Fibroblast of pulmonary artery (primary cell): ENCODE results near the gene CPNE9.

ENCODE experiments used
- DNase-seq: peaks from one replicate; pipeline ENCODE4 v3.0.0-alpha.2; 2010; ENCODE audit warnings: low read depth
- H3K4me3 ChIP-seq: replicated peaks from 2 replicates; pipeline ENCODE4 v1.5.1; 2011; ENCODE audit warnings: low read depth, mild to moderate bottlenecking, control low read depth, low read length, moderate library complexity
- TF ChIP-seq, protein P1 (sequence below): IDR thresholded peaks from 2 replicates; pipeline ENCODE4 v1.5.1; 2011; ENCODE audit warnings: mild to moderate bottlenecking, control low read depth, low read length, inconsistent platforms; ENCODE audit errors: missing control alignments

Gene CPNE9

DNA sequence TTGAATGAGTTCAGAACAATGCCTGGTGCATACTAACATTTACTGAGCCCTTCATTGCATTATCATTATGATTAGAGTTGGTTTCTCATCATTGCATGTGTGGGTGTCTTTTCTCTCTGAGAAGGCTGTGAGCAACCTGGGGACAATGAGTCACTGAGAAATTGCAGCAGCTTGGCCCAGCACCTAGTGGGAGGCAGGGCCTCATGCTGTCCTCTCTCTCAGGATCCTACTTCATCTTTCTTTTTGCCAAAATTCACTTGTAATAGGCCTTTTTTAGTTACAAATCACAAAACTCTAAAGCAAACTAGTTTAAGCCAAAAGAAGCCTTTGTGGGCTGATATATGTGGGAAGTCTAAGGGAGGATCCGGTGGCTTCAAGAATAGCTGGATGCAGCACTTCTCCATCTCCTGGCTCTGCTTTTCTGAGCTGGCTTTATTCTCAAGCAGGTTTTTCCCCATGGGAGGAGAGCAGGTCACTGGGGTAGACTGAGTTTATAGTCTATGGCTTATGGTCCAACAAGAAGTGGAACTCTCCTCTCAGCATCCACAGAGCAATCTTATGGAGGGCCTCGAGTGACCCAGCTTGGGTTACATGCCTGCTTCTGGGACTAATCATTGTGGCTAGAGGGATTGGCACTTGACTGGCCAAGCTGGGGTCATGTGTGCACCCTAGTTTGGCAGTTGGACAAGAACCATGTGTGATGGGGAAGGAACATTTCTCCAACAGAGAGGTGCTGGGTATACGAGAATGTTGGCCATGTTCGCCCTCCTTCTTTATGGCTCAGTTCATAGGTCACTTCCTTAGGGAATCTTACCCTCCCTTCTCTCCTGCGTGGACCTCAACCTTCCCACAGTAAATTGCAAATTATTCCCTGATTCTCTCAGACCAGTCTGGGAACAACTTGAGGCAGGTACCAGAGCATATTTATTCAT is 74.8 kb downstream of the CPNE9 start:
- DNase-seq: peak; percentile 58
- H3K4me3 ChIP-seq: no peak overlapping the region
- TF ChIP-seq, protein P1, sequence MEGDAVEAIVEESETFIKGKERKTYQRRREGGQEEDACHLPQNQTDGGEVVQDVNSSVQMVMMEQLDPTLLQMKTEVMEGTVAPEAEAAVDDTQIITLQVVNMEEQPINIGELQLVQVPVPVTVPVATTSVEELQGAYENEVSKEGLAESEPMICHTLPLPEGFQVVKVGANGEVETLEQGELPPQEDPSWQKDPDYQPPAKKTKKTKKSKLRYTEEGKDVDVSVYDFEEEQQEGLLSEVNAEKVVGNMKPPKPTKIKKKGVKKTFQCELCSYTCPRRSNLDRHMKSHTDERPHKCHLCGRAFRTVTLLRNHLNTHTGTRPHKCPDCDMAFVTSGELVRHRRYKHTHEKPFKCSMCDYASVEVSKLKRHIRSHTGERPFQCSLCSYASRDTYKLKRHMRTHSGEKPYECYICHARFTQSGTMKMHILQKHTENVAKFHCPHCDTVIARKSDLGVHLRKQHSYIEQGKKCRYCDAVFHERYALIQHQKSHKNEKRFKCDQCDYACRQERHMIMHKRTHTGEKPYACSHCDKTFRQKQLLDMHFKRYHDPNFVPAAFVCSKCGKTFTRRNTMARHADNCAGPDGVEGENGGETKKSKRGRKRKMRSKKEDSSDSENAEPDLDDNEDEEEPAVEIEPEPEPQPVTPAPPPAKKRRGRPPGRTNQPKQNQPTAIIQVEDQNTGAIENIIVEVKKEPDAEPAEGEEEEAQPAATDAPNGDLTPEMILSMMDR: no peak

GRCh38 chr3:9779075-9779593 is 75.5 kb downstream of the CPNE9 start:
- no peak overlapping the region for H3K4me3 ChIP-seq
- TF ChIP-seq, protein P1: no peak

More at GRCh38 chr3:9779075-9779593, 75.5 kb downstream of the CPNE9 start:
- DNase-seq: no peak
